Ishikawa (cell line): Measurements from ENCODE around the gene SLC35E1.

Source experiments
- CEBPB ChIP-seq: IDR thresholded peaks from 2 replicates; pipeline ENCODE4 v1.6.1; 2012
- CREB1 ChIP-seq: IDR thresholded peaks from 2 replicates; pipeline ENCODE4 v1.6.1; 2012; ENCODE audit warnings: low read depth
- EGR1 ChIP-seq: IDR thresholded peaks from 2 replicates; pipeline ENCODE4 v1.6.1; 2012
- EP300 ChIP-seq: IDR thresholded peaks from 2 replicates; pipeline ENCODE4 v1.6.1; 2012; ENCODE audit warnings: borderline replicate concordance
- FOXM1 ChIP-seq: IDR thresholded peaks from 2 replicates; pipeline ENCODE4 v1.6.1; 2012; ENCODE audit warnings: low read depth, borderline replicate concordance
- NFIC ChIP-seq: IDR thresholded peaks from 2 replicates; pipeline ENCODE4 v1.6.1; 2012
- RAD21 ChIP-seq: IDR thresholded peaks from 2 replicates; pipeline ENCODE4 v1.6.1; 2012; ENCODE audit warnings: low read depth
- REST ChIP-seq: IDR thresholded peaks from 2 replicates; pipeline ENCODE4 v1.6.1; 2012; ENCODE audit warnings: low read depth, mild to moderate bottlenecking
- TAF1 ChIP-seq: IDR thresholded peaks from 2 replicates; pipeline ENCODE4 v1.6.1; 2012; ENCODE audit warnings: low read depth, mild to moderate bottlenecking
- TEAD4 ChIP-seq: IDR thresholded peaks from 2 replicates; pipeline ENCODE4 v1.6.1; 2012
- YY1 ChIP-seq: IDR thresholded peaks from 2 replicates; pipeline ENCODE4 v1.6.1; 2012; ENCODE audit warnings: low read depth
- ZBTB7A ChIP-seq: IDR thresholded peaks from 2 replicates; pipeline ENCODE4 v1.6.1; 2012; ENCODE audit warnings: low read depth
- TF ChIP-seq, protein P1 (sequence below): IDR thresholded peaks from 2 replicates; pipeline ENCODE4 v1.6.1; 2012
- TF ChIP-seq, protein P2 (sequence below): IDR thresholded peaks from 2 replicates; pipeline ENCODE4 v1.6.1; 2012

DNA sequence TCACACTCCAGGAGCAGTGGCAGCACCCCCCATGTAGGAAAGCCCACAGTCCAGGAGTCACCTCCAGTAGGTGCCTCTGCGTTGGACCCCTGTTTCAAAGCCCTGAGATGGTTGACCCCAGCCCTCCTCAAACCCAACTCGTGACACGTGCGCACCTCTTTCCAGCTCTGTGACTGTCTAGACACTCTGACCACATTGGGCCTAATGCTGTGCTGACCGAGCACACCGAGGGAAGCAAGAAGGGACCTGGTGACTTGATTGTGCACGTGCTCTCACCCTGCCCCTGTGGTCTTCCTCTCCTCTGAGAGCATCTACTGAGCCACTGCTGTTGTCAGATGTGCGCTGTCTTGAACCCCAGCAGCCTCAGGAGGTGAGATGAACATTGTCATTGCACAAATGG lies 22.9 kb upstream of the SLC35E1 start:
- TF ChIP-seq EP300 (no peak), FOXM1 (no peak), TEAD4 (no peak), RAD21 (no peak), REST (no peak), CEBPB (no peak), ZBTB7A (no peak), TAF1 (no peak), EGR1 (no peak), CREB1 (no peak), NFIC (no peak), YY1 (no peak)
- TF ChIP-seq, protein P1, sequence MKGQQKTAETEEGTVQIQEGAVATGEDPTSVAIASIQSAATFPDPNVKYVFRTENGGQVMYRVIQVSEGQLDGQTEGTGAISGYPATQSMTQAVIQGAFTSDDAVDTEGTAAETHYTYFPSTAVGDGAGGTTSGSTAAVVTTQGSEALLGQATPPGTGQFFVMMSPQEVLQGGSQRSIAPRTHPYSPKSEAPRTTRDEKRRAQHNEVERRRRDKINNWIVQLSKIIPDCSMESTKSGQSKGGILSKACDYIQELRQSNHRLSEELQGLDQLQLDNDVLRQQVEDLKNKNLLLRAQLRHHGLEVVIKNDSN, result no peak
- TF ChIP-seq, protein P2, sequence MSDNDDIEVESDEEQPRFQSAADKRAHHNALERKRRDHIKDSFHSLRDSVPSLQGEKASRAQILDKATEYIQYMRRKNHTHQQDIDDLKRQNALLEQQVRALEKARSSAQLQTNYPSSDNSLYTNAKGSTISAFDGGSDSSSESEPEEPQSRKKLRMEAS, result no peak
